NB4 (cell line): Measurements from ENCODE around the gene SPACA6.

Experiments
- DNase-seq: peaks from one replicate; pipeline ENCODE4 v3.0.0; 2010; ENCODE audit warnings: low read depth
- H3K4me3 ChIP-seq: one replicate; pipeline ENCODE4 v1.5.1; 2011; ENCODE audit warnings: mild to moderate bottlenecking, low read depth, low read length, moderate library complexity
- CTCF ChIP-seq: IDR thresholded peaks from one replicate; pipeline ENCODE4 v1.5.1; 2012; ENCODE audit warnings: low read depth, low read length
- MAX ChIP-seq: IDR thresholded peaks from 2 replicates; pipeline ENCODE4 v1.6.1; 2011; ENCODE audit warnings: low read depth, low read length
- MYC ChIP-seq: IDR thresholded peaks from 2 replicates; pipeline ENCODE4 v1.6.1; 2011; ENCODE audit warnings: low read depth, low read length
- POLR2A ChIP-seq: IDR thresholded peaks from 2 replicates; pipeline ENCODE4 v1.6.1; 2011; ENCODE audit warnings: mild to moderate bottlenecking; ENCODE audit not compliant: insufficient read length; ENCODE audit errors: extremely low read depth

The SPACA6 gene

GRCh38 chr19:51695702-51696315, 2.7 kb downstream of the SPACA6 start:
- no peak overlapping the region for H3K4me3 ChIP-seq
- DNase-seq, result no peak
- TF ChIP-seq POLR2A, result no peak
- no peak for TF ChIP-seq CTCF
- TF ChIP-seq MAX, result no peak
- TF ChIP-seq MYC, result no peak

GRCh38 chr19:51696606-51697005, 3.5 kb downstream of the SPACA6 start:
- no peak for DNase-seq
- no peak for TF ChIP-seq POLR2A
- TF ChIP-seq CTCF, result no peak
- TF ChIP-seq MAX, result no peak
- no peak for TF ChIP-seq MYC
- no peak overlapping the region for H3K4me3 ChIP-seq

- TF ChIP-seq CTCF, result no peak
- TF ChIP-seq MYC, result no peak
- TF ChIP-seq MAX, result no peak
- TF ChIP-seq POLR2A, result no peak
- DNase-seq, result no peak
- H3K4me3 ChIP-seq, result no peak overlapping the region
Observed at GRCh38 chr19:51697169-51697776, 4.1 kb downstream of the SPACA6 start.

GRCh38 chr19:51698296-51698695, 5.2 kb downstream of the SPACA6 start:
- TF ChIP-seq POLR2A (no peak), MYC (no peak), MAX (no peak), CTCF (no peak)
- H3K4me3 ChIP-seq, result no peak overlapping the region
- no peak for DNase-seq

GRCh38 chr19:51699170-51699569, 6.0 kb downstream of the SPACA6 start:
- no peak overlapping the region for H3K4me3 ChIP-seq
- no peak for DNase-seq
- TF ChIP-seq POLR2A (no peak), CTCF (no peak), MYC (no peak), MAX (no peak)
